HCT116 (cell line): ENCODE measurements around the gene SLC16A10. TPM values are rescaled to one million over a fixed set of nuclear protein-coding genes. Genes with fewer than 3 reads are reported as not detected.

ENCODE experiments used
- ATAC-seq: fragments of 200-7000 bp; cut with Tn5 transposase; 2 replicates; pipeline ENCODE4 v1.9.1; 2020; ENCODE audit warnings: mild to moderate bottlenecking, moderate library complexity
- BruUV-seq: library from RNA; stranded (reverse); fragments of 400-500 nt; replicated peaks from 2 replicates; lab custom pipeline; 2021; lab: Mats Ljungman, UMichigan
- CTCF ChIA-PET: fragments of 300-600 bp; sonication (Branson Sonifier 250); formaldehyde crosslinking; loops from one replicate; lab custom pipeline; 2021; ENCODE audit warnings: antibody characterized with exemption; lab: Charles Lee
- POLR2A ChIA-PET: fragments of 300-600, 350-600 bp; sonication (Branson Sonifier 250); formaldehyde crosslinking; loops from one replicate; lab custom pipeline; 2021; ENCODE audit warnings: antibody characterized with exemption; lab: Charles Lee
- RAD21 ChIA-PET, 2 experiments: fragments of 300-600 bp; sonication (Branson Sonifier 250); formaldehyde crosslinking; loops; one replicate each; lab custom pipeline; 2023; ENCODE audit warnings: low total read pairs in 2 of 2; ENCODE audit not compliant: uncharacterized antibody in 2 of 2, unreplicated experiment in 2 of 2, low non-redundant PET in 1 of 2; lab: Charles Lee
- DNase-seq: peaks from one replicate; pipeline ENCODE4 v3.0.0-alpha.2; 2010; ENCODE audit warnings: low read depth, low spot score
- H2AFZ ChIP-seq: fragments of 200-600 bp; shearing (Covaris generic), sonication (generic); 2 replicates; pipeline ENCODE4 v1.6.1; 2017; ENCODE audit warnings: low read depth, mixed run types, mixed read lengths, antibody characterized with exemption, low read length; ENCODE audit not compliant: poor library complexity, severe bottlenecking
- H3K27ac ChIP-seq: 2 replicates; pipeline ENCODE4 v1.5.1; 2012; ENCODE audit warnings: low read depth, low read length
- H3K27me3 ChIP-seq: fragments of 200-600 bp; sonication (generic); 2 replicates; pipeline ENCODE4 v1.6.1; 2016; ENCODE audit warnings: mixed run types, low read length, mixed read lengths; ENCODE audit not compliant: insufficient read depth
- H3K36me3 ChIP-seq, 2 experiments: fragments of 200-500 bp in 1 of 2; fragments of 200-600 bp in 1 of 2; sonication (Bioruptor generic) in 1 of 2; sonication (generic) in 1 of 2; 2 replicates each; pipeline versions ENCODE4 v1.5.1 to v1.6.1; 2014 to 2016; ENCODE audit warnings: low read length in 2 of 2, inconsistent platforms in 1 of 2, mixed read lengths in 1 of 2, mixed run types in 1 of 2; ENCODE audit not compliant: insufficient read depth in 2 of 2, control insufficient read depth in 1 of 2
- H3K4me1 ChIP-seq, 2 experiments: fragments of 200-600 bp in 1 of 2; sonication (generic) in 1 of 2; 2 replicates each; pipeline versions ENCODE4 v1.5.1 to v1.6.1; 2012 to 2017; ENCODE audit warnings: low read length in 2 of 2, inconsistent platforms in 1 of 2, mild to moderate bottlenecking in 1 of 2, mixed read lengths in 1 of 2, mixed run types in 1 of 2, moderate library complexity in 1 of 2; ENCODE audit not compliant: insufficient read depth in 2 of 2, control insufficient read depth in 1 of 2
- H3K4me2 ChIP-seq: fragments of 200-600 bp; sonication (generic); 2 replicates; pipeline ENCODE4 v1.6.1; 2017; ENCODE audit warnings: mixed run types, low read length, mixed read lengths
- H3K4me3 ChIP-seq, 2 experiments: fragments of 200-600 bp in 1 of 2; sonication (generic) in 1 of 2; replicated peaks in 1 of 2; 2 replicates each; pipeline ENCODE4 v1.5.1; 2011 to 2016; ENCODE audit warnings: low read length in 2 of 2, control low read depth in 1 of 2, low read depth in 1 of 2, mild to moderate bottlenecking in 1 of 2, mixed read lengths in 1 of 2, mixed run types in 1 of 2
- H3K79me2 ChIP-seq: fragments of 200-600 bp; sonication (generic); 2 replicates; pipeline ENCODE4 v1.6.1; 2017; ENCODE audit warnings: mild to moderate bottlenecking, mixed run types, low read length, moderate library complexity, mixed read lengths; ENCODE audit not compliant: insufficient read depth
- H3K9ac ChIP-seq: fragments of 200-600 bp; sonication (generic); 2 replicates; pipeline ENCODE4 v1.6.1; 2016; ENCODE audit warnings: low read length, mixed read lengths
- H3K9me2 ChIP-seq: fragments of 200-600 bp; sonication (generic), shearing (Covaris generic); 2 replicates; pipeline ENCODE4 v1.6.1; 2017; ENCODE audit warnings: mixed run types, mild to moderate bottlenecking, moderate library complexity; ENCODE audit not compliant: insufficient read depth
- H3K9me3 ChIP-seq, 2 experiments: fragments of 200-500 bp in 1 of 2; fragments of 200-600 bp in 1 of 2; sonication (Bioruptor generic) in 1 of 2; sonication (generic) in 1 of 2; 2 replicates each; pipeline ENCODE4 v1.6.1; 2014 to 2017; ENCODE audit warnings: low read length in 2 of 2, mixed read lengths in 2 of 2, inconsistent platforms in 1 of 2, low read depth in 1 of 2, mild to moderate bottlenecking in 1 of 2, mixed run types in 1 of 2, moderate library complexity in 1 of 2; ENCODE audit not compliant: control insufficient read depth in 1 of 2, insufficient read depth in 1 of 2
- H4K20me1 ChIP-seq: fragments of 200-600 bp; sonication (generic), shearing (Covaris generic); 2 replicates; pipeline ENCODE4 v1.6.1; 2017; ENCODE audit warnings: mixed run types, mild to moderate bottlenecking, moderate library complexity; ENCODE audit not compliant: insufficient read depth
- CBX3 ChIP-seq: IDR thresholded peaks from 2 replicates; pipeline ENCODE4 v1.6.1; 2012; ENCODE audit warnings: low read depth
- ELF1 ChIP-seq: IDR thresholded peaks from 2 replicates; pipeline ENCODE4 v1.6.1; 2012; ENCODE audit warnings: low read depth, borderline replicate concordance
- EZH2 ChIP-seq: fragments of 200-600 bp; sonication (generic); IDR thresholded peaks from 2 replicates; pipeline ENCODE4 v1.6.1; 2017; ENCODE audit warnings: antibody characterized with exemption, mixed run types
- EZH2phosphoT487 ChIP-seq: fragments of 200-600 bp; IDR thresholded peaks from 2 replicates; pipeline ENCODE4 v1.6.1; 2018; ENCODE audit warnings: antibody characterized with exemption, borderline replicate concordance
- JUND ChIP-seq: IDR thresholded peaks from 2 replicates; pipeline ENCODE4 v1.6.1; 2012
- POLR2AphosphoS5 ChIP-seq: IDR thresholded peaks from 2 replicates; pipeline ENCODE4 v1.6.1; 2011; ENCODE audit warnings: mild to moderate bottlenecking, low read depth, low read length, moderate library complexity
- SIN3A ChIP-seq: IDR thresholded peaks from 2 replicates; pipeline ENCODE4 v1.6.1; 2012; ENCODE audit warnings: low read depth
- SP1 ChIP-seq: IDR thresholded peaks from 2 replicates; pipeline ENCODE4 v1.6.1; 2012; ENCODE audit warnings: low read depth
- YY1 ChIP-seq: IDR thresholded peaks from 2 replicates; pipeline ENCODE4 v1.6.1; 2011; ENCODE audit warnings: low read length, low read depth, moderate library complexity, mild to moderate bottlenecking; ENCODE audit not compliant: insufficient replicate concordance; ENCODE audit errors: extremely low read depth
- ZFX ChIP-seq: fragments of 450-650 bp; IDR thresholded peaks from 2 replicates; pipeline ENCODE4 v1.6.1; 2017
- ZNF274 ChIP-seq: fragments of 200-500 bp; sonication (Bioruptor generic); IDR thresholded peaks from 2 replicates; pipeline ENCODE4 v1.6.1; 2014; ENCODE audit warnings: mild to moderate bottlenecking, low read depth, low read length, inconsistent platforms
- intact Hi-C: fragments of 100-400 bp; cut with micrococcal nuclease; formaldehyde crosslinking; loops from 2 replicates; pipeline ENCODE4 v1.10.0; 2022
- total RNA-seq: library from RNA; stranded (reverse); gene quantifications from one replicate; pipeline ENCODE4 v1.2.1, GENCODE V29; 2021; ENCODE audit not compliant: unreplicated experiment
- TF ChIP-seq, protein P1 (sequence below): IDR thresholded peaks from 2 replicates; pipeline ENCODE4 v1.6.1; 2012
- TF ChIP-seq, protein P2 (sequence below): IDR thresholded peaks from 2 replicates; pipeline ENCODE4 v1.6.1; 2012
- TF ChIP-seq, protein P3 (sequence below), 3 experiments: fragments of 200-600 bp in 1 of 3; sonication (generic) in 1 of 3; IDR thresholded peaks in 2 of 3; conservative IDR thresholded peaks in 1 of 3; 2 replicates each; pipeline ENCODE4 v1.5.1; 2012 to 2017; ENCODE audit warnings: low read depth in 2 of 3, low read length in 2 of 3, antibody characterized with exemption in 1 of 3, borderline replicate concordance in 1 of 3, control low read depth in 1 of 3, mild to moderate bottlenecking in 1 of 3, mixed read lengths in 1 of 3, mixed run types in 1 of 3, moderate library complexity in 1 of 3; ENCODE audit not compliant: insufficient read depth in 1 of 3

SLC16A10 gene
- total RNA-seq, 1 experiment from 2014 or later: 8.3 TPM

DNA sequence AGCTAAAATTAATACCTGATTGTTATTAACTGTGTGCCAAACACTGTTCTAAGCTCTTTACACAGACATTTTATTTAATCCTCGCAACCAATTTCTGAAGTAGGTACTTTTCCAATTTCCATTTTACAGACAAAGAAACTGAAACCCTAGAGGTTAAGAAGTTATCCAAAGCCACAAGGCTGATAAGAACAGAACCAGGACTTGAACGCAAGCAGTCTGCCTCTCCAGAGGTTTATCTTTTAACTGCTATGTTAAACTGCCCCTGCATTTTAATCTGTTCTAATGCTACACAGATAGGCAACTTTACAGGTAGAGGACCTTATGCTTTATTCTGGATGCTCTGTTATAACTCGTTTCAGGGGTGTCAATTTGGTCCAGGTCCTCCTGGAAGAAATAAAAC, 118.2 kb downstream of the SLC16A10 start:
- no TSS peak for BruUV-seq
- CTCF ChIA-PET: no interaction called here
- no peaks in the 10 kb centered on the region for H3K36me3 ChIP-seq
- POLR2A ChIA-PET: no interaction called here
- no peak overlapping the region for H3K4me2 ChIP-seq
- TF ChIP-seq ZNF274: no peak
- TF ChIP-seq CBX3: no peak
- TF ChIP-seq, protein P1, sequence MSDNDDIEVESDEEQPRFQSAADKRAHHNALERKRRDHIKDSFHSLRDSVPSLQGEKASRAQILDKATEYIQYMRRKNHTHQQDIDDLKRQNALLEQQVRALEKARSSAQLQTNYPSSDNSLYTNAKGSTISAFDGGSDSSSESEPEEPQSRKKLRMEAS: no peak
- TF ChIP-seq, protein P2, sequence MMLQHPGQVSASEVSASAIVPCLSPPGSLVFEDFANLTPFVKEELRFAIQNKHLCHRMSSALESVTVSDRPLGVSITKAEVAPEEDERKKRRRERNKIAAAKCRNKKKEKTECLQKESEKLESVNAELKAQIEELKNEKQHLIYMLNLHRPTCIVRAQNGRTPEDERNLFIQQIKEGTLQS: no peak
- no peak for TF ChIP-seq POLR2AphosphoS5
- TF ChIP-seq JUND: no peak
- TF ChIP-seq SIN3A: no peak
- TF ChIP-seq SP1: no peak
- no peak for TF ChIP-seq ZFX
- no peak for TF ChIP-seq YY1
- TF ChIP-seq, protein P3, sequence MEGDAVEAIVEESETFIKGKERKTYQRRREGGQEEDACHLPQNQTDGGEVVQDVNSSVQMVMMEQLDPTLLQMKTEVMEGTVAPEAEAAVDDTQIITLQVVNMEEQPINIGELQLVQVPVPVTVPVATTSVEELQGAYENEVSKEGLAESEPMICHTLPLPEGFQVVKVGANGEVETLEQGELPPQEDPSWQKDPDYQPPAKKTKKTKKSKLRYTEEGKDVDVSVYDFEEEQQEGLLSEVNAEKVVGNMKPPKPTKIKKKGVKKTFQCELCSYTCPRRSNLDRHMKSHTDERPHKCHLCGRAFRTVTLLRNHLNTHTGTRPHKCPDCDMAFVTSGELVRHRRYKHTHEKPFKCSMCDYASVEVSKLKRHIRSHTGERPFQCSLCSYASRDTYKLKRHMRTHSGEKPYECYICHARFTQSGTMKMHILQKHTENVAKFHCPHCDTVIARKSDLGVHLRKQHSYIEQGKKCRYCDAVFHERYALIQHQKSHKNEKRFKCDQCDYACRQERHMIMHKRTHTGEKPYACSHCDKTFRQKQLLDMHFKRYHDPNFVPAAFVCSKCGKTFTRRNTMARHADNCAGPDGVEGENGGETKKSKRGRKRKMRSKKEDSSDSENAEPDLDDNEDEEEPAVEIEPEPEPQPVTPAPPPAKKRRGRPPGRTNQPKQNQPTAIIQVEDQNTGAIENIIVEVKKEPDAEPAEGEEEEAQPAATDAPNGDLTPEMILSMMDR (IDR thresholded peaks at IDR 0.05 in 2 of 3, conservative IDR thresholded peaks at IDR 0.05 in 1 of 3; ENCODE audit: borderline replicate concordance in 1 of 3, insufficient read depth in 1 of 3, low read depth in 2 of 3, low read length in 2 of 3): no peak
- no peak for TF ChIP-seq EZH2phosphoT487
- TF ChIP-seq ELF1: no peak
- no peak for TF ChIP-seq EZH2
- no peaks in the 10 kb centered on the region for H3K4me1 ChIP-seq
- H3K9me3 ChIP-seq: no peaks in the 10 kb centered on the region
- intact Hi-C loops: no loop called here
- H3K27ac ChIP-seq: no peak overlapping the region
- no peak overlapping the region for H3K9ac ChIP-seq
- no peaks in the 10 kb centered on the region for H3K79me2 ChIP-seq
- RAD21 ChIA-PET: no interaction called here
- H3K4me3 ChIP-seq: no peak overlapping the region
- ATAC-seq: no peak
- H2AFZ ChIP-seq: no peak overlapping the region
- H3K9me2 ChIP-seq: no peaks in the 10 kb centered on the region
- no peaks in the 10 kb centered on the region for H3K27me3 ChIP-seq
- no peaks in the 10 kb centered on the region for H4K20me1 ChIP-seq
- no peak for DNase-seq
